Fibroblast of upper back skin (primary cell): Measurements from ENCODE around the gene DEPDC4.
"Not testable (repeated sequence)": the region's sequence is repeated elsewhere in the genome, so short reads cannot be mapped to it uniquely, and the experiment has no call there.

Experiments
- DNase-seq: peaks from one replicate; pipeline ENCODE4 v3.0.0-alpha.2; 2013

DEPDC4 gene

GRCh38 chr12:100263131-100263530, 3.7 kb downstream of the DEPDC4 start:
- no peak for DNase-seq

DNA sequence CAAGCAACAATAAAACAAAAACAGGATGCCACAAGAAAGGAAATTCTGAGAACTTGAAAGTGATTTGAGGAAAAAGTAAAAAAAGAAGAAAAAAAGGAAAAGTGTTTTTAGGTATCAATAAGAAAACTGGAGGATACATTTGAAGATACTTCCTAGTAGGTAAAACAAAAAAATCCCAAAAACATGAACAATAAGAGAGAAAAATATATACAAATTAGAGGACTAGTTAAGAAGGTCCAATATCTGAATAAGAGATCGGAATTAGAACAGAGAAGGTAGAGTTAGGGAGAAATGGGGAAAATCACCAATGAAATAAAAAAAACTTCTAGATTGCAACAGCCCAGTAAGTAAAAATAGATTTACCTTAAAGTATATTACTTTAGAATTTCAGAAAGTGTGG, 8.8 kb downstream of the DEPDC4 start:
- DNase-seq, result no peak

- no peak for DNase-seq
These were observed 12.0 kb downstream of the DEPDC4 start for GRCh38 chr12:100254876-100255275.

- DNase-seq, result no peak
These were observed 13.4 kb downstream of the DEPDC4 start for GRCh38 chr12:100253437-100253836.

- DNase-seq, result no peak
These were observed 15.0 kb downstream of the DEPDC4 start for GRCh38 chr12:100251917-100252316.

GRCh38 chr12:100249941-100250340, 16.9 kb downstream of the DEPDC4 start:
- no peak for DNase-seq

DNA sequence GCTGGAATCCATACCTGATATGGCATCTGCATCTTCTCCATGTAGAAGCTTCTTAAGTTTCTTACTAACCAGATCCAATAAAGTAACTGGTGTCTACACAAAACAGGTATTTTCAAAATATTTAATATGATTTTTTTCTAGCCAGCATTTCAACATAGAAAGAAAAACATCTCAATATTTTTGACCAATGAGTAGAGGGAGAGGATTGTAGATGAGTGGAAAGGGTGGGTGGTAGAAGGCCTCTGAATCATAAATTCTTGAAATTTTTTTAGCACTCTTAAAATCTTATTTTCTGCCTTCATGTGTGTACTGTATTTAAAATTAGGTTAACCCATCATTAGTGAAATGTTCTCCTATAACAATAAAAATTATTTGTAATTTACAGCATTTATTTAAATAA, 18.0 kb downstream of the DEPDC4 start:
- DNase-seq, result peak; percentile 16

- no peak for DNase-seq
These were observed 19.1 kb downstream of the DEPDC4 start for GRCh38 chr12:100247765-100248164.

DNA sequence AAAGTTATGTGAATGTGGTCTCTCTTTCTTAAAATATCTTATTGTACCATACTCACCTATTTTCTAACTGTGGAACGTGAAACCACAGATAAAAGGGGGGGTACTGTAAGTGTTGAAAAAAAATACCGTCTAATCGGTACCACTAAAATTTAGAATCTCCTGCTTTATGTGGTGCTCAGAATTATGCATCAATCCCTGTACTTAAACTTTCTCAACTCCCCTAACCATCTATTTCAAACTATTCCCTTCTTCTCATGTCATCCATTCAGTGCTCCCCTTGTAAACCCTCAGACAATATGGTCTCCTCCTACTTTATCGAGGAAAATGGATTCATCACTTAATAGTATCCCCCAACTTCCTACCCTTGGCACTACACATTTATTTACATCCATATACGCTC, 23.7 kb downstream of the DEPDC4 start:
- no peak for DNase-seq

DNA sequence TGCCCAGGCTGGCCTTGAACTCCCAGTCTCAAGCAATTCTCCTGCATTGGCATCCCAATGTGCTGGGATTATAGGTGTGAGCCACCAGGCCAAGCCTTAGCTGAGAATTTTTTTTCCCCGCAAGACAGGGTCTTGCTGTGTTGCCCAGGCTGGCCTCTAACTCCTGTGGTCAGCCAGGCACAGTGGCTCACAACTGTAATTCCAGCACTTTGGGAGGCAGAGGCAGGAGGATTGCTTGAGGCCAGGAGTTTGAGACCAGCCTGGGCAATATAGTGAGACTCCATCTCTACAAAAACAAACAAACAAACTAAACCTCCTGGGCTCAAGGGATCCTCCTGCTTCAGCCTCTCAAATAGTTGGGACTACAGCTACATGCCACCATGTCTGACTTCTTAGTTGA, 27.3 kb downstream of the DEPDC4 start:
- no peak for DNase-seq

DNA sequence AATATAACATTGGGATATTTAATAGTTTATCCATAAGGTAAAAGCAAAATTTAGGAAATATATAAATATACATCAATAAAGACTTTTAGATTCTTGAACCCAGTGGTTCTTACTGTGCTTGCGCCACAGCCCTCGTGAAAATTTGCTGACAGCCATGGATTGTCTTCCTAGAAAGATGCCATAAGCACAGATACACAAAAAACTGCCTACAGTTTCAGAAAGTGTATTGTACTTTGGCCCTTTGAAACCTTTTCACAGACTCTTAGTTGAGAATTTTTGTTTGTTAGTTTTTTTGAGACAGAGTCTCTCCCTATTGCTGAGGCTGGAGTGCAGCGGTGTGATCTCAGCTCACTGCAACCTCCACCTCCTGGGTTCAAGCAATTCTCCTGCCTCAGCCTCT, 28.1 kb downstream of the DEPDC4 start:
- DNase-seq, result no peak

DNA sequence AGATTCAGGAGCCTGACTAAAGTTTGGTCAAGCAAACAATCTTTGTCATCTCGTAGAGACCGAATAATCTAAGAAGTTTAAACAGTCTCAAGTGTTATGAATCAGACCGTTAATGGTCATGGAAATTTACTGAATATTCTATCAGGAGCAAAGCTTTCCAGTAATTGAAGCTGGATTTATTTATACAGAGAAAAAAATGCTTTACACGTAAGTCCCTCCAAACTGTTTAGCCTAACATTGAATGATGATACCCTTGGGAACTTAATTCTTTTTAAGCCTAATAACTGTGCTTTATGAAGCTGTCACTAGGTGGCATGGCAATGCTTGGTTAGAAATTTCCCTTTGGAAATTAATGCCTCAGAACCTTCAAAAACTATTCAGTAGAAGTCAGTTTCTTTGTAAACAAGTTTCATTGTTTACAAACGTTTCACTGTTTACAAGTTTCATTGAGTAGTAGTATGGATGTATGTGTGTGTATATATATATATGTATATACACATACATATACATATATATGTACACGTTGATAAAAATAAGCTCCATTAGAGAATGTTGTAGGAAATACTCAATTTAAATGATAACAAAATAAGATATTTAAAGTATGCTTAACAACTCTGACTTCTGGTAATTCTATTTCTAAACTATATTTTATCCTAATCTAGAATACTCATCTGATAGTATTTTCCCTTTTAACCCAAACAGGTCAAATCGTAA, 32.1 kb downstream of the DEPDC4 start:
- peak; percentile 70 for DNase-seq

DNA sequence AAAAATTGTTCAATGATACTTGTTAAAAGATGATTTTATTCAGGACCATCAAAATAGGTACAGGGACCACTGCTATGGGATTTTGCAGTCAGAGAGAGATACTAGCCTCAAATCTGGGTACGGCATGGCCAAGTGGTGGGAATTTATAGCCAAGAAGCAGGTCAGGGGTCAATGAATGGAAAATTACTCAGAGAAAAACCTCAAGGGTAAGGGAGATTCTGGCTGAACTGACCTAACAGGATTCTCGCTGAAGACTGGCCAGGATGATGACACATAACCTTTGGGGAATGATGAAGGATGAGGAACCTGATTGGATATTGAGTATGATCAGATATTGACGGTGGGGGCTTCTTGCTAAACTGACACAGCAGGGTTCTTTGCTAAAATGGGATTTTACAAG, 32.7 kb downstream of the DEPDC4 start:
- peak; percentile 45 for DNase-seq

- not testable (repeated sequence) for DNase-seq
These were observed 35.0 kb downstream of the DEPDC4 start for GRCh38 chr12:100231873-100232272.

DNA sequence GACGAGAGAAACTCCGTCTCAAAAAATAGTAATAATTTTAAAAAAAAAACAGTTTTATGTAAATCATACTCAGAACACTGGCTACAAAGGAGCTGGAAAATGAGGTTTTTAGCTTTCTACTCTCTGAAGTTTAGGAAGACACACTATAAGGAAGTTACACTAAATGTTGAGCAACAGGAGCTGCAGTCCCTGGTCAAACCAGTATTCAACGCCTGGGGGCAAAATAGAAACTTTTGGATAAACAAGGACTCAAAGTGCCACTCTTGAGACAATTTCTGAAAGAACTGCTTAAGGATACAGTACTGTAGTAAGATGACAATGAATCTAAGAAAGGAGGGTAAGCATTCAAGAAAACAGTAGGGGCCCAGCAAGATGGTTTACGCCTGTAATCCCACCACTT, 37.0 kb downstream of the DEPDC4 start:
- no peak for DNase-seq

GRCh38 chr12:100229036-100229635, 37.7 kb downstream of the DEPDC4 start:
- DNase-seq, result peak; percentile 14

- no peak for DNase-seq
These were observed 41.4 kb downstream of the DEPDC4 start for GRCh38 chr12:100225491-100225890.

DNA sequence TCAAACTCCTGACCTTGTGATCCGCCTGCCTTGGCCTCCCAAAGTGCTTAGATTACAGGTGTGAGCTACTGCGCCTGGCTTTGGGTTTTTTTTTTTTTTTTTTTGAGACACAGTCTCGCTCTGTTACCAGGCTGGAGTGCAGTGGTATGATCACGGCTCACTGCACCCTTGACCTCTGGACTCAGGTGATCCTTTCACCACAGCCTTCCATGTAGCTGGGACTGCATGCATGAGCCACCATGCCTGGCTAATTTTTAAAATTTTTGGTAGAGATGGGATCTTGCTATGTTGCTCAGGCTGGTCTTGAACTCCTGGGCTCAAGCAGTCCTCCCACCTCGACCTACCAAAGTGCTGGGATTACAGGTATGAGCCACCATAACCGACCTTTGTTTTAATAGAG, 44.7 kb downstream of the DEPDC4 start:
- not testable (repeated sequence) for DNase-seq

DNA sequence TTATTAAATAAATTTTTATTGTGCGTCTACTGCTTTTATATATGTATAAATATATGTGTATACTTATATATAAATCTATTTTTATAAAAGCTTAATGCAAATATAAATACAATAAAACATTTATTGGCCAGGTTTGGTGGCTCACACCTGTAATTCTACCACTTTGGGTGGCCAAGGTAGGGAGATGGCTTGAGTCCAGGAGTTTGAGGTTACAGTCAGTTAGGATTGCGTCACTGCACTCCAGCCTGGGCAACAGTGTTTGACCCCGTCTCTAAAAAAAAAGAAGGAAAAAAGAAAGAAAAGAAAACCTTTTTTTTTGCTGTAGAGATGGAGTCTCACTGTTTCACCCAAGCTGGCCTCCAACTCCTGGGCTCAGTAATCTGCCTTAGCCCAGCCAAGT, 45.4 kb downstream of the DEPDC4 start:
- no peak for DNase-seq

- DNase-seq, result no peak
These were observed 47.4 kb downstream of the DEPDC4 start for GRCh38 chr12:100219328-100220109.

DNA sequence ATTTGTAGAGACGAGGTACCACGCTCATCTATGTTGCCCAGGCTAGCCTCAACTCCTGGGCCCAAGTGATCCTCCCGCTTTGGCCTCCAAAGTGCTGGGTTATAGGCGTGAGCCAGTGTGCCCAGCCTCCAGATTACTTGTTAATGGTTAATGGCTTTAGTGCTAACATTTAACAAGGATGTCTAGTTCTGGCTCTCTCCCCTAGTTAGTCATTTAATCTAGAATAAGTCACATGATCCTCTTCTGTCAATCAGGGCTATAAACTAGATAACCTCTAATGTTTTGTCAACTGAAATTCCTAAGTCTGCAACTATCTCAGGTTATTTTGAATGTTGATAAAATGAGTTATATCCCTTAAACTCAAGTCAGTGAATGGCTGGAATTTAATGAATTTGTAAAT, 50.5 kb downstream of the DEPDC4 start:
- DNase-seq, result no peak

- DNase-seq, result no peak
These were observed 51.7 kb downstream of the DEPDC4 start for GRCh38 chr12:100215209-100215608.

- DNase-seq, result no peak
These were observed 52.4 kb downstream of the DEPDC4 start for GRCh38 chr12:100214518-100214917.
